Measurements from ENCODE around the gene CCDC77.

Gene CCDC77

DNA sequence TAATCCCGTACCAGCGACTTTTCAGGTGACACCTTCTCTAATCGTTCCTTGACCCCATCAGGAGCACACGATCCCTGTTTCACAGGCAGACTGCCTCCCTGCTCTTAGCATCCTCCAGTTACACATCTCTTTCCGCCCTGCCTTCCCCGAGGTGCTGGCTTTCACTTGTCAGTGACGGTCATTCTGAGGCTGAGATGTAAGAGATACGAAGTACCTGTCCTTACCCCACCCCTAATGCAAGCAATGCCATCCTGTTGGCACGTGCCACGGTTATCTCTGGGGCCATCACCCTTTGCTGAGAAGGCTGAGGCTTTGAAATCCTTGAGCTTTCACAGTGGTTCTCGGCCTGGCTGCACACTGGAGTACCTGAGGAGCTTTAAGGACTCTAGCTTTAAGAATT is 82.7 kb downstream of the CCDC77 start:
- no peak for DNase-seq

DNA sequence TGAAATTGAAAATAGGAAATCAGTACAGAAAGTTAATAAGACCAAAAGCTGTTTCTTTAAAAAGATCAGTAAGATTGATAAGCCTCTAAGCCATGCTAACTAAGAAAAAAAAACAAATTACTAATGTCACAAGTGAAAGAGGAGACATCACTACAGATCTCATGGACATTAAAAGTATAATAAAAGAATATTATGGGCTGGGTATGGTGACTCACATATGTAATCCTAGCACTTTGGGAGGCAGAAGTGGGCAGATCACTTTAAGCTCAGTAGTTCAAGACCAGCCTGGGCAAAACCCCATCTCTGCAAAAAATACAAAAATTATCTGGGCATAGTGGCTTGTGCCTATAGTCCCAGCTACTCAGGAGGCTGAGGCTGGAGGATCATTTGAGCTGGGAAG is 88.8 kb downstream of the CCDC77 start:
- no peak for DNase-seq
